SK-N-SH (cell line): ENCODE measurements around the gene SLC39A13. TPM values are rescaled to one million over a fixed set of nuclear protein-coding genes. Genes with fewer than 3 reads are reported as not detected.

Source experiments
- CTCF ChIA-PET: fragments of 300-600, 350-600 bp; formaldehyde crosslinking; extraction: SDS; loops from one replicate; lab custom pipeline; 2021; lab: Yijun Ruan, JAX
- POLR2A ChIA-PET: fragments of 350-600 bp; sonication (Branson Sonifier 250); formaldehyde crosslinking; extraction: SDS; loops from one replicate; lab custom pipeline; 2020; ENCODE audit warnings: antibody characterized with exemption, inconsistent platforms; lab: Yijun Ruan, JAX
- DNase-seq: peaks from one replicate; pipeline ENCODE4 v3.0.0; 2012
- H2AFZ ChIP-seq: fragments of 200-600 bp; sonication (generic); 2 replicates; pipeline ENCODE4 v1.8.1; 2016; ENCODE audit warnings: antibody characterized with exemption, mild to moderate bottlenecking, low read depth
- H3F3A ChIP-seq: fragments of 200-600 bp; sonication (generic); replicated peaks from 2 replicates; pipeline ENCODE3; 2016; ENCODE audit warnings: antibody characterized with exemption, mild to moderate bottlenecking; ENCODE audit not compliant: insufficient read depth
- H3K27ac ChIP-seq, 2 experiments: fragments of 200-500 bp in 1 of 2; fragments of 200-600 bp in 1 of 2; sonication (Bioruptor generic) in 1 of 2; sonication (generic), shearing (Covaris generic) in 1 of 2; 2 replicates each; pipeline versions ENCODE4 v1.5.1 to v1.6.1; 2014 to 2016; ENCODE audit warnings: low read depth in 2 of 2, inconsistent platforms in 1 of 2, low read length in 1 of 2, mild to moderate bottlenecking in 1 of 2, mixed read lengths in 1 of 2
- H3K27me3 ChIP-seq: fragments of 200-600 bp; sonication (generic), shearing (Covaris generic); 2 replicates; pipeline ENCODE4 v1.6.1; 2016; ENCODE audit warnings: mixed run types; ENCODE audit not compliant: insufficient read depth
- H3K36me3 ChIP-seq, 2 experiments: fragments of 200-500 bp in 1 of 2; fragments of 200-600 bp in 1 of 2; sonication (Bioruptor generic) in 1 of 2; sonication (generic) in 1 of 2; replicated peaks in 1 of 2; 2 replicates each; pipeline versions ENCODE3 to v1.5.1; 2014 to 2016; ENCODE audit warnings: low read length in 1 of 2, mild to moderate bottlenecking in 1 of 2; ENCODE audit not compliant: insufficient read depth in 2 of 2, control insufficient read depth in 1 of 2
- H3K4me1 ChIP-seq, 2 experiments: fragments of 200-500 bp in 1 of 2; fragments of 200-600 bp in 1 of 2; sonication (Bioruptor generic) in 1 of 2; sonication (generic), shearing (Covaris generic) in 1 of 2; 2 replicates each; pipeline versions ENCODE4 v1.5.1 to v1.6.1; 2014 to 2016; ENCODE audit warnings: low read depth in 1 of 2, low read length in 1 of 2, mixed run types in 1 of 2; ENCODE audit not compliant: insufficient read depth in 2 of 2, control insufficient read depth in 1 of 2
- H3K4me2 ChIP-seq: fragments of 200-600 bp; sonication (generic), shearing (Covaris generic); 2 replicates; pipeline ENCODE4 v1.6.1; 2017; ENCODE audit warnings: mixed run types
- H3K4me3 ChIP-seq, 2 experiments: fragments of 200-500 bp in 1 of 2; fragments of 200-600 bp in 1 of 2; sonication (Bioruptor generic) in 1 of 2; sonication (generic), shearing (Covaris generic) in 1 of 2; 2 replicates each; pipeline versions ENCODE4 v1.5.1 to v1.8.1; 2014 to 2016; ENCODE audit warnings: low read depth in 2 of 2, inconsistent platforms in 1 of 2, low read length in 1 of 2, mild to moderate bottlenecking in 1 of 2, mixed read lengths in 1 of 2, moderate library complexity in 1 of 2
- H3K79me2 ChIP-seq: fragments of 200-600 bp; sonication (generic); 2 replicates; pipeline ENCODE4 v1.8.1; 2017; ENCODE audit warnings: mild to moderate bottlenecking; ENCODE audit not compliant: insufficient read depth
- H3K9ac ChIP-seq: fragments of 200-600 bp; sonication (generic); 2 replicates; pipeline ENCODE4 v1.6.1; 2017; ENCODE audit warnings: mixed run types
- H3K9me2 ChIP-seq: fragments of 200-600 bp; sonication (generic); 2 replicates; pipeline ENCODE4 v1.6.1; 2017; ENCODE audit warnings: mixed run types
- H3K9me3 ChIP-seq: fragments of 200-600 bp; sonication (generic); 2 replicates; pipeline ENCODE4 v1.6.1; 2017; ENCODE audit warnings: mixed run types, mild to moderate bottlenecking, moderate library complexity
- H4K20me1 ChIP-seq: fragments of 200-600 bp; sonication (generic); 2 replicates; pipeline ENCODE4 v1.6.1; 2017; ENCODE audit warnings: mild to moderate bottlenecking, mixed run types; ENCODE audit not compliant: insufficient read depth
- FOXJ3 ChIP-seq: sonication (generic); formaldehyde crosslinking; IDR thresholded peaks from 2 replicates; pipeline ENCODE4 v1.5.1; 2020; ENCODE audit warnings: mild to moderate bottlenecking, missing genetic modification reagents
- FOXM1 ChIP-seq: IDR thresholded peaks from 2 replicates; pipeline ENCODE4 v1.4.0; 2012; ENCODE audit warnings: low read depth, mild to moderate bottlenecking
- GATA2 ChIP-seq: sonication (generic); formaldehyde crosslinking; IDR thresholded peaks from 2 replicates; pipeline ENCODE4 v1.5.0; 2020; ENCODE audit warnings: mild to moderate bottlenecking, missing genetic modification reagents
- SIN3A ChIP-seq: IDR thresholded peaks from 2 replicates; pipeline ENCODE4 v1.6.1; 2012; ENCODE audit warnings: low read depth, mild to moderate bottlenecking, low read length, moderate library complexity, borderline replicate concordance
- TCF12 ChIP-seq: IDR thresholded peaks from 2 replicates; pipeline ENCODE4 v1.4.0; 2012
- TEAD4 ChIP-seq: IDR thresholded peaks from 2 replicates; pipeline ENCODE4 v1.4.0; 2012; ENCODE audit warnings: mild to moderate bottlenecking, borderline replicate concordance; ENCODE audit not compliant: insufficient read depth
- WGBS: methylation state at CpG from one replicate; pipeline ENCODE4 v1.1.6; 2017; ENCODE audit warnings: low lambda C conversion rate; 5-methylcytosine and 5-hydroxymethylcytosine counted together
- polyA plus RNA-seq, 3 experiments: library from polyadenylated mRNA; depleted of rRNA; stranded (reverse); fragments of >200 nt; gene quantifications; 2 replicates each; pipeline ENCODE4 v1.2.3, GENCODE V29; 2012
- TF ChIP-seq, protein P1 (sequence below): IDR thresholded peaks from 2 replicates; pipeline ENCODE4 v1.4.0; 2012; ENCODE audit warnings: low read depth, borderline replicate concordance
- TF ChIP-seq, protein P2 (sequence below): IDR thresholded peaks from 2 replicates; pipeline ENCODE4 v1.6.1; 2012; ENCODE audit warnings: mild to moderate bottlenecking, low read depth, low read length, moderate library complexity
- TF ChIP-seq, protein P3 (sequence below): IDR thresholded peaks from 2 replicates; pipeline ENCODE4 v1.4.0; 2012; ENCODE audit warnings: low read depth

The SLC39A13 gene
- polyA plus RNA-seq, 1 of the 3 experiments (the other 2 are of a cell fraction), result 65.5 TPM

DNA sequence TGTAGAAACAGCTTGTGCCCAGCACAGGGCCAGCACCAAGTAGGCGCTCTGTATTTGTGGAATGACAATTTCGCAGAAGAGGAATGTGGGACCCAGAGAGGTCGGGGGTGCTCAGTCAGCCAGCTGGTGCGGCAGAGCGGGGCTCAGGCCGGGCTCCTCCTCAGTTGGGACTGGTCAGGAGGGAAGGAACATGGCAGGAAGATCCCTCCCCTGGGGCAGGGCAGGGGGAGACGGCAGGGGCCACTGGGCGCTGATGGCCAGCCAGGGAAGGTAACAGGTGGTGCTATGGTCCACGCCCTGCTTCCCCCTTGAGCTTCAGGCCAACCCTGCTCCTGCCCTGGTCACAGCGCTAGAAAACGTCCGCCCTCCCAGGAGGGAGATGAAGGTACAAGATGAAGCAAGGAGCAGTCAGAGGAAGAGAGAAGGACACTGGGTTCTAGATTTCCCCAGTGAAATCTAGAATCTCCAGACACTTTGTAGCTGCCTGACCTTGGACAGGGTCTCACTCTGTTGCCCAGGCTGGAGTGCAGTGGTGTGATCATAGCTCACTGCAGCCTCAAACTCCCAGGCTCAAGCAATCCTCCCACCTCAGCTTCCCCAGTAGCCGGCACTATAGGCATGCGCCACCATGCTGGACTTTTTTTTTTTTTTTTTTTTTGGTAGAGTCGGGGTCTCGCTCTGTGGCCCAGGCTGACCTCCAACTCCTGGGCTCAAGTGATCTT, 16.5 kb upstream of the SLC39A13 start:
- Histone ChIP-seq H3K36me3 (no peaks in the 10 kb centered on the region), H3K4me1 (peaks cover 0 to 4% of the 10 kb centered on the region in 2 experiments; a peak in 1 of 4 replicates), H3K4me2 (no peak overlapping the region), H3K27ac (no peak overlapping the region), H4K20me1 (no peaks in the 10 kb centered on the region), H3K4me3 (no peak overlapping the region), H2AFZ (no peak overlapping the region), H3K27me3 (no peaks in the 10 kb centered on the region), H3K9me3 (no peaks in the 10 kb centered on the region), H3F3A (no peaks in the 10 kb centered on the region), H3K9ac (no peak overlapping the region), H3K79me2 (no peaks in the 10 kb centered on the region), H3K9me2 (no peaks in the 10 kb centered on the region)
- 92% methylated on average over 15 of the region's 16 CpGs for WGBS
- TF ChIP-seq, protein P1, sequence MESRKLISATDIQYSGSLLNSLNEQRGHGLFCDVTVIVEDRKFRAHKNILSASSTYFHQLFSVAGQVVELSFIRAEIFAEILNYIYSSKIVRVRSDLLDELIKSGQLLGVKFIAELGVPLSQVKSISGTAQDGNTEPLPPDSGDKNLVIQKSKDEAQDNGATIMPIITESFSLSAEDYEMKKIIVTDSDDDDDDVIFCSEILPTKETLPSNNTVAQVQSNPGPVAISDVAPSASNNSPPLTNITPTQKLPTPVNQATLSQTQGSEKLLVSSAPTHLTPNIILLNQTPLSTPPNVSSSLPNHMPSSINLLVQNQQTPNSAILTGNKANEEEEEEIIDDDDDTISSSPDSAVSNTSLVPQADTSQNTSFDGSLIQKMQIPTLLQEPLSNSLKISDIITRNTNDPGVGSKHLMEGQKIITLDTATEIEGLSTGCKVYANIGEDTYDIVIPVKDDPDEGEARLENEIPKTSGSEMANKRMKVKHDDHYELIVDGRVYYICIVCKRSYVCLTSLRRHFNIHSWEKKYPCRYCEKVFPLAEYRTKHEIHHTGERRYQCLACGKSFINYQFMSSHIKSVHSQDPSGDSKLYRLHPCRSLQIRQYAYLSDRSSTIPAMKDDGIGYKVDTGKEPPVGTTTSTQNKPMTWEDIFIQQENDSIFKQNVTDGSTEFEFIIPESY, result no peak
- TF ChIP-seq TEAD4, result no peak
- no peak for TF ChIP-seq FOXJ3 (CRISPR knock-in tag)
- no peak for TF ChIP-seq GATA2 (CRISPR knock-in tag)
- TF ChIP-seq, protein P2, sequence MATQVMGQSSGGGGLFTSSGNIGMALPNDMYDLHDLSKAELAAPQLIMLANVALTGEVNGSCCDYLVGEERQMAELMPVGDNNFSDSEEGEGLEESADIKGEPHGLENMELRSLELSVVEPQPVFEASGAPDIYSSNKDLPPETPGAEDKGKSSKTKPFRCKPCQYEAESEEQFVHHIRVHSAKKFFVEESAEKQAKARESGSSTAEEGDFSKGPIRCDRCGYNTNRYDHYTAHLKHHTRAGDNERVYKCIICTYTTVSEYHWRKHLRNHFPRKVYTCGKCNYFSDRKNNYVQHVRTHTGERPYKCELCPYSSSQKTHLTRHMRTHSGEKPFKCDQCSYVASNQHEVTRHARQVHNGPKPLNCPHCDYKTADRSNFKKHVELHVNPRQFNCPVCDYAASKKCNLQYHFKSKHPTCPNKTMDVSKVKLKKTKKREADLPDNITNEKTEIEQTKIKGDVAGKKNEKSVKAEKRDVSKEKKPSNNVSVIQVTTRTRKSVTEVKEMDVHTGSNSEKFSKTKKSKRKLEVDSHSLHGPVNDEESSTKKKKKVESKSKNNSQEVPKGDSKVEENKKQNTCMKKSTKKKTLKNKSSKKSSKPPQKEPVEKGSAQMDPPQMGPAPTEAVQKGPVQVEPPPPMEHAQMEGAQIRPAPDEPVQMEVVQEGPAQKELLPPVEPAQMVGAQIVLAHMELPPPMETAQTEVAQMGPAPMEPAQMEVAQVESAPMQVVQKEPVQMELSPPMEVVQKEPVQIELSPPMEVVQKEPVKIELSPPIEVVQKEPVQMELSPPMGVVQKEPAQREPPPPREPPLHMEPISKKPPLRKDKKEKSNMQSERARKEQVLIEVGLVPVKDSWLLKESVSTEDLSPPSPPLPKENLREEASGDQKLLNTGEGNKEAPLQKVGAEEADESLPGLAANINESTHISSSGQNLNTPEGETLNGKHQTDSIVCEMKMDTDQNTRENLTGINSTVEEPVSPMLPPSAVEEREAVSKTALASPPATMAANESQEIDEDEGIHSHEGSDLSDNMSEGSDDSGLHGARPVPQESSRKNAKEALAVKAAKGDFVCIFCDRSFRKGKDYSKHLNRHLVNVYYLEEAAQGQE, result no peak
- TF ChIP-seq, protein P3, sequence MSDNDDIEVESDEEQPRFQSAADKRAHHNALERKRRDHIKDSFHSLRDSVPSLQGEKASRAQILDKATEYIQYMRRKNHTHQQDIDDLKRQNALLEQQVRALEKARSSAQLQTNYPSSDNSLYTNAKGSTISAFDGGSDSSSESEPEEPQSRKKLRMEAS, result no peak
- TF ChIP-seq SIN3A, result no peak
- no peak for TF ChIP-seq TCF12
- TF ChIP-seq FOXM1, result no peak
- ChIA-PET CTCF (interaction anchor here (2.0 to 7.9 kb wide), 3 partner anchors 13 to 20 kb away, joined by 5 to 78 read pairs (median 22); no protein-coding TSS in a partner anchor), POLR2A (no interaction called here)
- DNase-seq, result peak; percentile 15
